Measurements from ENCODE around the gene GPR78.

Gene GPR78

GRCh38 chr4:8597791-8598190, 17.6 kb downstream of the GPR78 start:
- H3K4me3 ChIP-seq (ENCODE audit: low read depth, low read length) = no peak overlapping the region
- TF ChIP-seq CTCF (IDR thresholded peaks at IDR 0.05; ENCODE audit: low read depth, low read length) = no peak

- no peak for TF ChIP-seq CTCF (IDR thresholded peaks at IDR 0.05; ENCODE audit: low read depth, low read length)
Observed at GRCh38 chr4:8598391-8599090, 18.3 kb downstream of the GPR78 start.

GRCh38 chr4:8599091-8599460, 18.9 kb downstream of the GPR78 start:
- no peak overlapping the region for H3K4me3 ChIP-seq (ENCODE audit: low read depth, low read length)
- TF ChIP-seq CTCF (IDR thresholded peaks at IDR 0.05; ENCODE audit: low read depth, low read length) = no peak

More at GRCh38 chr4:8598391-8599090, 18.3 kb downstream of the GPR78 start:
- H3K4me3 ChIP-seq (ENCODE audit: low read depth, low read length) = no peak overlapping the region

GRCh38 chr4:8599657-8600056, 19.5 kb downstream of the GPR78 start:
- TF ChIP-seq CTCF (IDR thresholded peaks at IDR 0.05; ENCODE audit: low read depth, low read length) = no peak

GRCh38 chr4:8600266-8600665, 20.1 kb downstream of the GPR78 start:
- no peak for TF ChIP-seq CTCF (IDR thresholded peaks at IDR 0.05; ENCODE audit: low read depth, low read length)
- no peak overlapping the region for H3K4me3 ChIP-seq (ENCODE audit: low read depth, low read length)

More at GRCh38 chr4:8599657-8600056, 19.5 kb downstream of the GPR78 start:
- no peak overlapping the region for H3K4me3 ChIP-seq (ENCODE audit: low read depth, low read length)

GRCh38 chr4:8600686-8601085, 20.5 kb downstream of the GPR78 start:
- TF ChIP-seq CTCF (IDR thresholded peaks at IDR 0.05; ENCODE audit: low read depth, low read length) = no peak
- no peak overlapping the region for H3K4me3 ChIP-seq (ENCODE audit: low read depth, low read length)

GRCh38 chr4:8601086-8601485, 20.9 kb downstream of the GPR78 start:
- no peak for TF ChIP-seq CTCF (IDR thresholded peaks at IDR 0.05; ENCODE audit: low read depth, low read length)
- no peak overlapping the region for H3K4me3 ChIP-seq (ENCODE audit: low read depth, low read length)
